Stimulated activated CD8-positive, alpha-beta memory T cell treated with anti-CD3 and anti-CD28 coated beads, Interleukin-2, amount 100 ng/mL, for 48 hours (primary cell): ENCODE results near the gene ERC2.

Experiments
- DNase-seq, 2 donors: peaks; one replicate each; pipeline ENCODE4 v3.0.0-alpha.2; 2020; ENCODE audit warnings: low read depth in 2 of 2

Gene ERC2

GRCh38 chr3:56424885-56425284 is 43.4 kb downstream of the ERC2 start:
- DNase-seq: no peak

DNA sequence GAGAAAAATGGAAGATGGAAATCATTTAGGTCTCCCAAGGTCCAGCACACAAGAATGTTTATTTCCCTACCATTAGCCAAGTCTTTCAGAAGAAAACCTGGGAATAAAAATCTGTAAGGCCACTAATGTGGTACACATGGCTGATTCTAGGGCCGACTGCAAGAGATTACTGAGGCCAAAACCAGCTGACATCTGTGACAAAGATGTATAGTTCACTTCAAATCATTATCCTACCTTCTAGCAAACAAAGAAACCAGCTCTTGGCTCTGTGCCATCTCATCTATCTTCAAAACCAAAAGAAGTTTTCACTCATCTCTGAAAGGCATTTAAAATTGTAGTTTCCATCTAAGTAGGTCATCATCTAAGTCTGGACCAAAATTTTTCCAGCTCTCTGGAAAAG is 43.9 kb downstream of the ERC2 start:
- DNase-seq: no peak

- DNase-seq: no peak
These were observed 44.6 kb downstream of the ERC2 start for GRCh38 chr3:56423661-56424099.

GRCh38 chr3:56422316-56422715 is 46.0 kb downstream of the ERC2 start:
- no peak for DNase-seq

DNA sequence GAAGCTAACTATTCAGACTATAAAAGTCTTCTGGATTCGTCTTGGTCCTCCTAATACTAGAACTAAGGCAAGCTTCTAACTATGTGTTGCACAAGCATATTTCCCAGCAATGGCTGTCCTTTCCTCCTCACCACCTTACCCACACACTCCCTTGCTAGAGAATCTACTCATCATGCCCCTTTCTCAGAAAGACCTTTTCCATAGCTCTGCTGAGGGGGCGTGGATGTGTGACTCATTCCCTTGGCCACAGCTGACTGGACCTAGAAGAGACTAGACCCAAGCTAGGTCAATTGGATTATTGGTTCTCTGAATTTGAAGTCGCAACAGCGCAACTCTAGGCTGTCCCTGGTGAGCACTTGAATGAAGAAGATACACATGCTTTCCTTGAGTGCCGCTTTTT is 47.1 kb downstream of the ERC2 start:
- DNase-seq: peak; percentile 0

GRCh38 chr3:56415652-56416051 is 52.6 kb downstream of the ERC2 start:
- DNase-seq: no peak

GRCh38 chr3:56413911-56414310 is 54.4 kb downstream of the ERC2 start:
- no peak for DNase-seq

DNA sequence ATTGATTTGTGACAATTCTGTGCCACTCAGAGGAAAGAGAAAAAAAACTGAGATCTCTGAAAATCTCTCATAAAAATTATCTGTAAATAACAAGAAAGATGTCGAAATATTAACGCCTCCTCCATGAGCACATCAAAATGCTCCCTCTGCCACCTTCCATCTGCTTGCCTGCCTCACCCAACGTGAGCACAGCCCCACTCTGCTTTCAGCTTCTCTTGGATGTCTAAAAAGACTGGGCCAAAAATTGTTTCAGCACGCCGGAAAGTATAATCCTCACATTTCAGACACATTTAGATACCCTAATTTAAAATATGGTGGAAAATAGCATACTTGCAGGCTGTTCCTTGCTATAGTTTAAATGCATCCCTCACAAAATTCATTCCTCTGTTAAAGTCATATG is 57.1 kb downstream of the ERC2 start:
- no peak for DNase-seq

- DNase-seq: no peak
These were observed 57.7 kb downstream of the ERC2 start for GRCh38 chr3:56410576-56410975.

DNA sequence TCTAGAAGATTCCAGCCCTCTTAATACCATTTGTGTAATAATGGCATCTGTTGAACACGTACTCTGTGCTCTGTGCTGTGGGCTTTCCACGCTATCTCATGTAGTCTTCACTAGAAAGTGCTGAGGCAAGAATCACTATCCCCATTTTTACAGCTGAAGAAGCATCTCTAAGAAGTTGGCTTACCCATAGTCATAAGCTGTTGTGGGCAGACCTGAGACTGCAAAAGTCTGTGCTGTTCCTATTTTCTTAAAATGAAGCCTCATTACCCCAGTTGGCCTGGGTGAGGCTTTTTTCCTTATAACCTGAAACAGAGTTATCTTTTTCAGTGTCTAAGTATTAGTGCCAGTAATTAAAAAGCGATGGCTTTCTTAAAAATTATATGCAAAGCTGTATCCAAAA is 58.5 kb downstream of the ERC2 start:
- DNase-seq: no peak

GRCh38 chr3:56408761-56409196 is 59.5 kb downstream of the ERC2 start:
- DNase-seq: no peak

DNA sequence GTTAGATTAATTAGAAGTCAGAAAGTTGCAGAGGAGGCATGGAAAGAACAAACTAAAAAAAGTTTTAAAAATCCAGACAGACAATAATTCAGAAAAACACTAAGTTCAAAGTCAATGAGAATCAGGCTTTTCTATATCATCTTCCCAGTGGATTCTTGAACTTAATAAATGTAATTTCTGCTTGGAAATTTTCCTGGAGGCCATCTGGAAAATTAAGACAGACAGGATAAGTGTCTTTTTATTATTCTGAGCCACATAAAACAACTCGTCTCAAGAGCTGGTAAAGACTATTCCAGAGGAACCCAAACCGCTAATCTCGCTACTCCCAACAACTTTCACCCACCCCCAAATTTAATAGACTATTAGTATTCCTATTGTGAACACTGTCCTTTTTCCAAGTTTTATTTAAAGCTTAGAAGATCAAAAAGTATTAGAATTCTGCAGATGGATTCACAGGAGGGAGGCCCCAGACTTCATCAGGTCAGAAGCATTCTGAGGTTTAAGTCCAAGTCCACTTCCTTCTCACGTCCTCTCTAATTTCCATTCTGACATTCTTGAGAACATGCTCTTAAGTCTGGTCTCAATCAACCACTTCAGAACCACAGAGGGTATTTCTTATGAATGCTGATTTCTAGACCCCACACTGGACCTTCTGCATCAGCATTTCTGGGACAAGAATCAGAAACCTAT is 61.3 kb downstream of the ERC2 start:
- no peak for DNase-seq

- no peak for DNase-seq
These were observed 63.4 kb downstream of the ERC2 start for GRCh38 chr3:56404884-56405283.

DNA sequence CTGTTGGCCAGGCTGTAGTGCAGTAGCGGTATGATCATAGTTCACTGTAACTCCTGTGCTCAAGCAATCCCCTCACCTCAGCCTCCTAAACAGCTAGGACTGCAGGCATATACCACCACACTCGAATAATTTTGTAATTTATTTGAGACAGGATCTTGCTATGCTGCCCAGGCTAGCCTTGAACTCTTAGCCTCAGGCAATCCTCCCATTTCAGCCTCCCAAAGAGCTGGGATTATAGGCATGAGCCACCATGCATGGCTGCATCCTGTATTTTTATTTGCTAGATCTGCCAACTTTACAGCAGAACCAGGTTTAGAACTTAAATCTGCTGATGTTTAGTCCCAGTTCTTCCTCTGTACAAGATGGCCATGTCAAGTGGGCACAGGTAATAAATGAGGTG is 69.6 kb downstream of the ERC2 start:
- no peak for DNase-seq

DNA sequence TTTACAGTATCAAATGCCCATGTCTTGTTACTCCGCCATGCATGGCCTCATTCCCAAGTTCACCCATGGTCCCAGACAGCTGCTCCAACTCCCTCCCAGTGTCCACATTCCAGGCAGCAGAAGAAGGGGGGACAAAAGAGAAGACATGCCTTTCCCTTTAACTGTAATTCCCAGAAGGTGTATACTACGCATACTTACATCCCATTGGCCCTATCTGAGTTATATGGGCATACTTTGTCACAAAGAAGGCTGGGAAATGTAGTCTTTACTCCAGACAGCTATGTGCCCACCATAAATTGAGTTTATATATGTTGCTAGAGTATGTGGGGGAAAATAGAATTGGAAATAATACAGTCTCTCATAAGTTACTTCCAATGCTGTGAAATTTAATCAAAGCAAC is 70.5 kb downstream of the ERC2 start:
- DNase-seq: no peak

DNA sequence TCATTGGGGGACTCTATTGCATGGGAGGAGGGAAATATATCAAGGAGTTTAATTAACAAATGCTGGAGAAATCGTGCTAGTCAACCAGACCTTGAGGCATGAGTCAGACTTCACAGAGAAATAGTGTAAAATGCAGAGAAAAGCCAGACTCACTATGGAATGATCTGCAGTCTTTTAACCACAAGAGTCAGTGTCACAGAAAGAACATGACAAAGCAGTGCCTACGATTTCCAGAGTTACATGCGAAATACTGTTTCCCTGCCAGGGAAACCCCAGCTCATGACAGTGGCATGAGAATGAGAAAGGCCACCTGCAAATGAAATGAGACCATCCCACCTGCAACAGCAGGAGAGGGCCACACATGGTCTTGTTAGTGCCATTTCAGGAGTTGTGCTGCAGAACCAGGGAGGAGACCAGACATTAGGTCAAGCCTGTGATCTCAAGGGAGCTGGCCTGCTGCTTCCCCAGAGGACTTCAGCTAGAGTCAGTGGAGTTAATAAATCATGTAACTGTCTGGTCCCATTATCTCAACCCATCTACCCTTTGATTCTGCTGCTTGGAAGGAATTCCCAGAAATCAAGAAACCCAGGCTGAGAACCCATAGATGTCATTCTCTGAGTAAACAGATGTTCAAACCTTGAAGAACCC is 79.0 kb downstream of the ERC2 start:
- no peak for DNase-seq

DNA sequence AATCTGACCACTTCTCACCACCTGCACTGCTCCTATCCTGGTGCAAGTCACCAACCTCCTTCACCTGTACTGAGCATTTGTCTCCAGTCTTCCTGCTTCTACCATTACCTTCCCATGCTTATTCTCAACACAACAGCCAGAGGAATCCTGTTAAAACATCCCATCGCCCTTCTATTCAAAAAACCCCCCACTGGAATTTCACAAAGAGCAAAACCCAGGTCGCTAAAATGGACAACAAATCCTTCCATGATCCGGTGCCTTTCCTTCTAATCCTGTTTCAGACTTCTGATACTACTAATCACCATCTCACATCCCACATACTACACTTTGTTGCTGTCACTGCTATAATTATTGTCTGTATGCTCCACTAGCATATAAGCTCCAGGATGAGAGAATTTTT is 85.2 kb downstream of the ERC2 start:
- DNase-seq: no peak

DNA sequence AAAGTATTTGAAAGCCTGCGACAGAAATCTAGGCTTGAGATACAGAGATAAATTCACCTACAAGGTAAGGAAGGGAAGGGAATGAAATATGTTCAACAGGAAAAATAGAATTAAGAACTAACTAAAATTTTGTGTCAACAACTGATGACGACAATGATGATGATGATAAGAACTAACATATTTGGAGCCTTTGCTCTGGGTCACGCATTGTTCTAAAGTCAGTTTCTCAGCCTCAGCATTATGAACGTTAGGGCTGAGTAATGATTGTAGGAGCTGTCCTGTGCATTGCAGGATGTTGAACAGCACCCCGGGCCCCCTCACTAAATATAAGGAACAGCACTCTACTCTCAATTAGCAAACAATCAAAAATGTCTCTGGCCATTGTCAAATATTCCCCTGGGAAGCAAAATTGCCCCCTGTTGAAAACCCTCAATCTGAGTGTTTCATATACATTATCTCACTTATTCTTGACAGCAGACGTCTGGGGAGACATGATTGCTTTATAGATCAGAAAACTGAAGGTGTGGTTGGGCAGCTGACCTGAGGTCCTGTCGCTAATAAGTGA is 88.5 kb downstream of the ERC2 start:
- no peak for DNase-seq

- DNase-seq: no peak
These were observed 92.6 kb downstream of the ERC2 start for GRCh38 chr3:56375654-56376053.

DNA sequence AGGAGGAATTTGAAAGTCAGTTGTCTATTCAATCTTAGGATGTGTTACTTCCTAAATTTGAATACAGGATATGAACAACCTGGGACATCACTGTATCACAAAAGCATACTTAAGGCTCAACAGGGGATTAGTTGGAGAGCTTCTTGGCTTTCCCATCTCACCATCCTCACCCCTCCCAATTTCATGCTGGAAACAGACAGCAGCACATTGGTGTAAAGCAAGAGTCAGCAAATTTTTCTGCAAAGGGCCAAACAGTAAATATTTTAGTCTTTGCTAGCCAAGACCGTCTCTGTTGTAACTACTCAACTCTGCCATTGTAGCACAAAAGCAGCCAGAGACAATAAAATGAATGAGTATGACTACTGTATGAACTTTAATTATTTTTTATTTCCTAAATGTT is 94.9 kb downstream of the ERC2 start:
- DNase-seq: no peak

DNA sequence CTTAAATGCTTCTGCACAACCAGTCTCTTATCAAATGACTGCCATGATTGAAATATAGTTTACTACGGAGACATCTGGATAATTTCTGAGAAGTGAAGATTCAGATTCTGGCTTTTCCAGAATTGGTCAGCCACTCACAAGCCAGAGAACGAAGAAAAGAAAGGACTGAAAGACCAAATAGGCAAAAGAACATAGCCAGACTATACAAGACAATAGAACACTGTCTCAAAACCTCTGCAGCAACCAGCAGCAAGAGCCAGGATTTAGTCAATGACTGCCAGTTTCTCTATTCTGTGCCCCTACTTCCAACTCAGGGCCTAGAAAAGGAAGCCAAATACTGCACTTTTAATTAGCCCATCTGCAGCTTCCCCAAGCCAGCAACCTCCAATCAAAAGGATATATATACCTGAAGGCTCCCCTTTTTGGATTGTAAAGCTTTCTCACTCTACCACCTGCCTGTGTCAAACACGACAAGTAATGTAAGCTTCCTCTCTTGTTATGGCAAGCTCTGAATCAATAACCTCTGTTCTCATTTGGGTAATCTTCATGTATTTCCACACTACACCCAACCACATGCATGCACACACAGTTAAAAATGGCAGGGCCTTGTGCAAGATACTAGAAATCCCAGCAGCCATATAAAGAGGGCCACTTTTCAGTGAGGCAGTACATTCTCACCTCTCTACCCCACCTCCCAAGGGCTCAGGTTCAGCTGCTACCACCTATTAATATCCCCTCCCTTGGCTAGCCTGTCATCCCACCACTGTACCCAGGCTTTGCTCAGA is 97.1 kb downstream of the ERC2 start:
- DNase-seq: no peak

- DNase-seq: no peak
These were observed 98.4 kb downstream of the ERC2 start for GRCh38 chr3:56369914-56370313.

DNA sequence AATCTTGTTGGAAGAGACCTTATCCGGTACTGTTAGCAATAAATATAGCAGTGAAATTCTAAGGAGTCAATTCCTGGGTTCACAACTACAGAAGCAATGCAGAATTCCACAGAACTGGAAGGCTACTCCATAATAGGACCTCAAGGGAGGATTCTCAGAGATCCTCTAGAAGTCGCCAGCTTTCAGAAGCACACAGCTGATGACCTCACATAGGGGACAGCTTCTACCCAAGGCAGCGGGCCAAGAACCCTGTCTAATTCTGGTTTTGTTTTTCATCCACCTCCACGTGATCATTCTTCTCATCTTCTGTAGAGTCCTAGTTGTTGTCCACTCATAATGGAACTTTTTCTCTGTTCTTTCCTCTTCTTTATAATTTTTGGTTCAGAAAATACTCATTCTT is 99.4 kb downstream of the ERC2 start:
- no peak for DNase-seq
